ENCODE data around the gene CREB3L2.

DNA sequence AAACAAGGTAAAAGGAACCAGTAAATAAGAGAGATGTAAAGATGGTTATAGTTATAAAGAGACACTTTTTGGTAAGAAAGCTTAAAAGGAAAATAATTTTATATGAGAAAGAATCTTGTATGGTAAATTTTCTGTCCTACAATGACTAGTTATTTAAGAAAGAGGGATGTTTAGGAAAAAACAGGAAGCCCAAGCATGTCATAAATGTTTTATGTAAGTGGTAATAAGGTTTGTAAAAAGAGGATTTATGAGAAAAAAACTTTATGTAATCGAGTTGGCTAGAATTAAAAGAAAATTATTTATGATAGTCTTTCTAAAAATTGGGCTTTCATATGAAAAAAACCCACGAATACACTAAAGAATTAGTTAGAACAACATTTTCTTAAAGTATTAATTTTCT is 34.2 kb upstream of the CREB3L2 start:
- TF ChIP-seq, protein P1, sequence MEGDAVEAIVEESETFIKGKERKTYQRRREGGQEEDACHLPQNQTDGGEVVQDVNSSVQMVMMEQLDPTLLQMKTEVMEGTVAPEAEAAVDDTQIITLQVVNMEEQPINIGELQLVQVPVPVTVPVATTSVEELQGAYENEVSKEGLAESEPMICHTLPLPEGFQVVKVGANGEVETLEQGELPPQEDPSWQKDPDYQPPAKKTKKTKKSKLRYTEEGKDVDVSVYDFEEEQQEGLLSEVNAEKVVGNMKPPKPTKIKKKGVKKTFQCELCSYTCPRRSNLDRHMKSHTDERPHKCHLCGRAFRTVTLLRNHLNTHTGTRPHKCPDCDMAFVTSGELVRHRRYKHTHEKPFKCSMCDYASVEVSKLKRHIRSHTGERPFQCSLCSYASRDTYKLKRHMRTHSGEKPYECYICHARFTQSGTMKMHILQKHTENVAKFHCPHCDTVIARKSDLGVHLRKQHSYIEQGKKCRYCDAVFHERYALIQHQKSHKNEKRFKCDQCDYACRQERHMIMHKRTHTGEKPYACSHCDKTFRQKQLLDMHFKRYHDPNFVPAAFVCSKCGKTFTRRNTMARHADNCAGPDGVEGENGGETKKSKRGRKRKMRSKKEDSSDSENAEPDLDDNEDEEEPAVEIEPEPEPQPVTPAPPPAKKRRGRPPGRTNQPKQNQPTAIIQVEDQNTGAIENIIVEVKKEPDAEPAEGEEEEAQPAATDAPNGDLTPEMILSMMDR (IDR thresholded peaks at IDR 0.05), result no peak
- TF ChIP-seq EP300 (IDR thresholded peaks at IDR 0.05), result no peak
